Endometrial microvascular endothelial cells (primary cell): Measurements from ENCODE around the gene CDH4. TPM values are rescaled to one million over a fixed set of nuclear protein-coding genes. Genes with fewer than 3 reads are reported as not detected.

Experiments used
- in situ Hi-C: cut with HindIII; loops from 2 replicates; pipeline ENCODE4 v1.10.0; 2017; ENCODE audit warnings: low sequenced_read_pairs, low pct_unique_long_range_greater_than_20kb; ENCODE audit errors: inconsistent ontology term
- total RNA-seq: library from RNA; depleted of rRNA; stranded (reverse); fragments of >200 nt; gene quantifications from one replicate; pipeline ENCODE4 v1.2.3, GENCODE V29; 2015; ENCODE audit errors: inconsistent ontology term

CDH4 gene
- total RNA-seq, 1 donor from 2014 or later: 31.2 TPM

DNA sequence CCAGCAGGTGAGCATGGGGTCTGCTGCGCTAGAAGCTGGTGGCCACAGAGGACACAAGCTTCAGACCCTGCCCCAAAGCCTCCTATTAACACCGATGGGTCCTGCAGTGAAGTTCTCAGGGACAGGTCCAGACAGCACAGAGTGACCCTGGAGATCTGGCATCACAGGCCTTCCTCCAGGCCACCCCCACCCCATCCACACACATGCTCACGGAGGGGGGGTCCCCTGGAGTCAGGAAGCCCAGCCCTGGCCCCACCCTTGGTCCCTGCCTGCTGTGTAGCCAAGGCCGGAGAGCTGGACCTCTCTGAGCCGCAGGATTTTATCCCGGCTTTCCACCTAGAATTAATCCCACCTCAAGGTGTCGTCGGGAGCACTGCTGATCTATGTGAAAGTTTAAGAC is 646.3 kb downstream of the CDH4 start:
- in situ Hi-C loops: no loop called here

GRCh38 chr20:61900011-61900944 is 648.2 kb downstream of the CDH4 start:
- in situ Hi-C loops: no loop called here

- in situ Hi-C loops: no loop called here
Observed at GRCh38 chr20:61900945-61901293, 648.9 kb downstream of the CDH4 start.

GRCh38 chr20:61901392-61902220 is 649.5 kb downstream of the CDH4 start:
- in situ Hi-C loops: no loop called here

DNA sequence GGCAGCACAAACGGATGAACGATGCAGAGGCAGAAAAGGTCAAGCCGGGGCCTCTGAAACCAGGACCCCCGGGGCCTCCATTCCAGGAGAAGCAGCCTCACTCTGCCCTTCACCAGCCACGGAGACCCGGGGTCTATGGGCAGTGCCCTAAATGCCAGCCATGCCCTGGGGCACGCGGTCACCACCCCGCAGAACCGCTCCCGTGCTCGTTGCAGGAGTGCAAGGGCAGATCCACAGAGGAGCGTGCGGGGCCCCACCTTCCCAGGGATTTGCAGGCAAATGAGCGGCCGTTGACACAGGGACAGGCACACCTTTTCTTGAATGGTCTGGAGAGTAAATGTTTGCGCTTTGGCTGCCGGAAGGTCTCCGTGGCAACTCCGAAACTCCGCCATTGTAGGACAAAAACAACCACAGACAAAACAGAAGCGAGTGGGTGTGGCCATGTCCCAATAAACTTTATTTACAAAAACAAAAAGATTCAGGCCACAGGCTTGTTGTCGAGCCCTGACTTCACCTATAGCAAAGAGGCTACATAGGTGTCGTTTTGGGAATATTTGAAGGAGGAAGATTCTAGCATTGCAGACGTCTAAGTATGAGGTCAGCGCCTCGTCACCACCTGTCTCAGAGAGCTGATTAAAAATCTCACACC is 650.3 kb downstream of the CDH4 start:
- in situ Hi-C loops: no loop called here

- in situ Hi-C loops: no loop called here
Observed at GRCh38 chr20:61903575-61904340, 651.7 kb downstream of the CDH4 start.

DNA sequence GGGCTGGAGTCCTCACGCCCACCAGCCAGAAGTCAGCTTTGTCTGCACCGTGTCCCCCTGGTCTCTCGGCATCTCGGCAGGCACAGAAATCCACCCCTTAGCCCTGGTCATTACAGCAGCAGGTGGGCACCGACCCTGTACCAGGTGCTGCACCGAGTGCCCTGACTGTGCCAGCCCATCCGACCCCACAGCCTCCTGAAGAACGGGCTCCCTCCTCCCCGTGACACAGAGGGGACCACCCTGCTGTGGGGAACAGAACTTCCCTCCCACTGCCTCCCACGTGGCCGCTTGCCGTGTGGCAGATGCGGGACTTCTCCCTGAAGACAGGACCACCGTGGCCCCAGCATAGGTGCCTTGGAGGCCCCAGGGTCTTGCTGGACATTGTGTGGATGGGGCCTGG is 652.4 kb downstream of the CDH4 start:
- in situ Hi-C loops: no loop called here

DNA sequence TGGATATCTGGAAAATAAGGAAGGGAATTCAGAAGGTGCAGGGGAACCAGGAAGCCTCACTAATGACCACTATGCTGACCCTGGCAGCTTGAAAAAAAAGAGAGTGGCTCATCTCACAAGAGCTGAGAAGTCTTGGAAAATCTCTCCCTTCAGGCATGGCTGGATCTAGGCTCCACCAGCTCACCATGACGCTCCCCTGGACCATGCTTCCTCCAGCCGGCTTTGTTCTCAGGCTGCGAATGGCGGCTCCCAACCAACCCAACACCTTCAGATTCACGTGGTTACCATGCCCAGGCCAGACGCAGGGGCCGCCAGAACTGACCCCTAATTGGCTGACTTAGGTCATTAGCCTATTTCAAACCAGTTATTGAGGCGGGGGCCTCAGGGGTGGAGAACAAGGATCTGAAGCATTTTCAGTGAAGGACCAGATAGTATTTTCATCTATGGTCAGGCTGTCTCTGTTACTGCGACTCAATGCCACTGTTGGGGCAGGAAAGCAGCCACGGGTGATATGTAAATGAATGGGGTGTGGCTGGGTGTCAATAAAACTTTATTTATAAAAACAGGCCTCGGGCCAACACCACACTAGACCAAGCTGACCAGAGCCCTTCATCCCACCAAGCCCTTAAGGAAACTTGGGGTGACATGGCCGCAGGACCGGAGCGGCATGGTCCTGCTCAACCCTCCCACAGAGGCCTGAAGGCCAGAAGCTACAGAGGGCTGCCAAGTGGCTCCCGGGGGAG is 653.9 kb downstream of the CDH4 start:
- in situ Hi-C loops: no loop called here

GRCh38 chr20:61907081-61907891 is 655.2 kb downstream of the CDH4 start:
- in situ Hi-C loops: no loop called here

DNA sequence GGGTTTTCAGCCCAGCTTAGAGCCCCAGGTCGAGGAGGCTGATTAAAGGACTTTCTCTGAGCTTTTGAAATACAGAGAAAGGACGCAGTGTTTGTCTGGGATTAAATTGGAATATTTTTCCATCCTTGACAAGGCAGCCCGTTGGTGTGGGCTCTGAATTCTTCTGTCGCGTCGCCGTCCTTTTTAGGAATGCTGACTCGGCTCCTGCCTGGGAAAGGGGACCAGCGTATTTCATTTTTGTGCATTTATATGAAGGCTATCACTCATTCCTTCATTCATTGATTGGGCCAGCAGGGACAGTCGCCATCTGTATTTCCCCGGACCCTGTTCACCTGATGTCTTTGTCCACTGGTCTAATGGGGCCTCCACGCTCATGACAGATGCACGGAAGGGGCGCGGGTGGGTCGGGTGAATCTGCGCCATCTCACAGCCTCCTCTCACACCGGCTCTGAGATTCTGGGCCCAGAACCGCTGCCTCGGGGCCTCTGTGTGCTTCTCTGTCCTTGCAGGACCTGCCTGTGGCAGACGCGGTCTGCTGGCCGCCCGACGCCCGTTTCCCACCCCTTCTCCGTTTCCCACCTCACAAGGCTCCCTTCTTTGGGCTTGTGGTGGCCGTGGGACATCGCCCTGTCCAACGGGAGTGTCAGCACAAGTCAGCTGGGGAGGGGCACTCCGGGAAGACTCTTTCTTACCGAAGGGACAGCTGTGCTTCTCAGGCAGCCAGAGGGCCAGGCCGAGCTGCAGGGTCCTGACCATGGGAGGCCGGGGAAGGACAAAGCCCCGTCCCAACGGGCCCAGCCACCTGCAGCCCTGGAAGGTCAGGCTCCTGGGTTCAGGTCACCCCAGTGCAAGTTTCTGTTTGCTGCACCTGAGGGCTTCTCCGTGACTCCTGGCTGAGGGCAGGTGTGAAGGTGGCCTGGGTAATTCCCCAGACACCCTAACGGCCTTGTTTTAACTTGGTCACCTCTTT is 656.3 kb downstream of the CDH4 start:
- in situ Hi-C loops: no loop called here

DNA sequence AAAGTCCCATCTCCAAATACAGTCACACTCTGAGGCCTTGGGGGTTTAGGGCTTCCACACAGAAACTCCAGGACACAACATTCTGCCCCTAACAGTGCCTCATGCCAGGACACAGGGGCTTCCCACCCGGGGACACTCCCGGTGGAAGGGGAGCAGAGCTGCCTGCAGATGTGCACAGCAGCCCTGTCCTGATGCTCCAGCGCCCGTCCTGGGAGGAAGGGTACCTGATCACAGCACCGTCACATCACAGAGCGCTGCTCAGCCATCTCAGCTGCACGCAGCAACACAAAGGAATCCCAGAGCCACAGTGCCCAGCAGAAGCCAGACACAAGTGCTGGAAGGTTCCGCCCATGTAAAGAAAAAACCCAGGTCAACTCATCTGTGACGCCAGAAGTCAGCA is 657.0 kb downstream of the CDH4 start:
- in situ Hi-C loops: no loop called here

DNA sequence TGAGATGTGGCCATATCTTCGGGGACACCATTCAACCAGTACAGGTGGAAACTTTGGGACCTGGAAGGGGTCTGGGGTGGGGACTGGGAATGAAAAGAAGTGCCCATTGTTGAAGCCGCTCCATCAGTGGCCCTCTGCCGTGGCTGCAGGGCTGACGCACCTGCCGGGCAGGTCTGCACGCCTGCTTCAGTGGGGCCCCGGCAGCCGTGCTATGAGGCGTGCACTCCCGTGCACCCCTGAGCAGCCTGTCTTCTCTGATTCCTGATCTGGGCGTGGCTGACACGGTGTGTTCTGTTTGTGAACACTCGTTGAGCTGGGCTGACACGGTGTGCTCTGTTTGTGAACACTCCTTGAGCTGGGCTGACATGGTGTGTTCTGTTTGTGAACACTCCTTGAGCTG is 657.8 kb downstream of the CDH4 start:
- in situ Hi-C loops: no loop called here

GRCh38 chr20:61911824-61912223 is 659.8 kb downstream of the CDH4 start:
- in situ Hi-C loops: no loop called here

DNA sequence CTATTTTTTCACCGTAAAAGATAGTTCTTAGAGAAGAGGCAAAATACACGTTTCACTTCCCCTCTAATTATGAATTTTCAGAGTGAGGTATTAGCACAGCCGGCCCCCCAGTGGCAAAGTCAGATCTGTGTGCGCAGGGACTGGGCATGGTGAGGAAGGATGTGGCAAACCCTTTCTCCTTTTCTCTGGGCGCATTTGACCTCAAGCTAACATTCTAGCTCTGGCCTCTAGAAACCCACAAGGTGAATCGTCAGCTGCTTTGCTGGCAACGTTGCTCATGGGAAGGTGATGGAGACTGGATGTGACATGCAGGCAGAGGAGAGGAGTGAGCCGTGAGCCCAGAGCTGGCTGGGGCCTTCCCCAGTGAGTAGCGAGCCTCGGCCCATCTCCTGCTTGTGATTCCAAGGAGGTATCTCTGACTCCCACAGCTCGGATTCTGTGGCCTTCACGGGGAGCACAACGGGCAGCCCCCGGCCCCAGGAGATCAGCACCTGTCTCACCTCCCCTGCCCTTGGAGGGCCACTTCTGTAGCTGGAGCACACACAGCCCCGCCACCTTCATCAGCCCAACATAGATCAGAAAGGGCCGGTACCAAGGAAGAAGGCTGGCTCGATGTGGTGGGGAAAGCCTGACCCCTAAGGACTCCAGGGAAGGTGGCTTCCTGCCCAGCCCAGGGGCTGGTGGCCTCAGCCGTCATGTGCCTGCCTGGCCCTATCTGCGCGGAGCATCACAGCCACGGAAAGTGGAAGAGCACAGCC is 660.8 kb downstream of the CDH4 start:
- in situ Hi-C loops: no loop called here

GRCh38 chr20:61913423-61914225 is 661.6 kb downstream of the CDH4 start:
- in situ Hi-C loops: no loop called here
